ENCODE results near the gene RNF7.
"Not testable (repeated sequence)": the region's sequence is repeated elsewhere in the genome, so short reads cannot be mapped to it uniquely, and the experiment has no call there.

The RNF7 gene

DNA sequence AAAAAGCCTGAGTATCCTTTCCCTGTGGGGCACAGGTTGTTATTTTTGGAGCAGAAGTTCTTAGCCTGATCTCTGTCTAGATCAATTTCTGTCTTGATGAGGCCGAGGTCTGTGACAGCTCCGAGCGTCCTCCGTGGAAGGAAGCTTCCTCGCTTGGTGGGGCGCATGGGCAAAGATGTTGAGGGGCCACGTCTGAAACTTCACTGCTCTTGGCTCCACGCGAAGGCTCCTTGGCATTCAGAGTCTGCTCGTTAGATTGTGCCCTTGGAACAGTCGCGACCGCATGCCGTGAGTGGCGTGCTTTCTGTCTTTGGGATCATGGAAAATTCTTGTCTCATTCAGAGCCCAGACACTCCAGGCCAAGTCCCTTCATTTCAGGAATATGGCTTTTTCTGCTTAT lies 38.8 kb downstream of the RNF7 start:
- Histone ChIP-seq H3K36me3 (ENCODE audit: control insufficient read depth, insufficient read depth, low read length) (no peaks in the 10 kb centered on the region), H3K4me1 (ENCODE audit: control insufficient read depth, insufficient read depth, low read length) (no peaks in the 10 kb centered on the region), H3K9me3 (ENCODE audit: control insufficient read depth, low read length) (no peaks in the 10 kb centered on the region), H3K27ac (ENCODE audit: insufficient read depth, low read depth, low read length, poor library complexity, severe bottlenecking) (no peak overlapping the region), H3K27me3 (ENCODE audit: control insufficient read depth, insufficient read depth, low read length, poor library complexity, severe bottlenecking) (no peaks in the 10 kb centered on the region), H3K4me3 (ENCODE audit: insufficient read depth, low read depth, low read length) (no peak overlapping the region)
- WGBS, 2 experiments: 93 to 95% methylated on average over 15 of the region's 15 CpGs

GRCh38 chr3:141777957-141778813 lies 40.1 kb downstream of the RNF7 start:
- Histone ChIP-seq H3K27ac (ENCODE audit: insufficient read depth, low read depth, low read length, poor library complexity, severe bottlenecking) (no peak overlapping the region), H3K4me3 (ENCODE audit: insufficient read depth, low read depth, low read length) (no peak overlapping the region), H3K9me3 (ENCODE audit: control insufficient read depth, low read length) (no peaks in the 10 kb centered on the region), H3K36me3 (ENCODE audit: control insufficient read depth, insufficient read depth, low read length) (no peaks in the 10 kb centered on the region), H3K4me1 (ENCODE audit: control insufficient read depth, insufficient read depth, low read length) (no peaks in the 10 kb centered on the region), H3K27me3 (ENCODE audit: control insufficient read depth, insufficient read depth, low read length, poor library complexity, severe bottlenecking) (no peaks in the 10 kb centered on the region)
- WGBS, 2 experiments: 94 to 95% methylated on average over 42 of the region's 42 CpGs

GRCh38 chr3:141779667-141780066 lies 41.6 kb downstream of the RNF7 start:
- Histone ChIP-seq H3K9me3 (ENCODE audit: control insufficient read depth, low read length) (no peaks in the 10 kb centered on the region), H3K4me1 (ENCODE audit: control insufficient read depth, insufficient read depth, low read length) (no peaks in the 10 kb centered on the region), H3K4me3 (ENCODE audit: insufficient read depth, low read depth, low read length) (no peak overlapping the region), H3K36me3 (ENCODE audit: control insufficient read depth, insufficient read depth, low read length) (no peaks in the 10 kb centered on the region), H3K27me3 (ENCODE audit: control insufficient read depth, insufficient read depth, low read length, poor library complexity, severe bottlenecking) (no peaks in the 10 kb centered on the region), H3K27ac (ENCODE audit: insufficient read depth, low read depth, low read length, poor library complexity, severe bottlenecking) (no peak overlapping the region)
- WGBS, 2 experiments: 94 to 96% methylated on average over 1 of the region's 1 CpG

DNA sequence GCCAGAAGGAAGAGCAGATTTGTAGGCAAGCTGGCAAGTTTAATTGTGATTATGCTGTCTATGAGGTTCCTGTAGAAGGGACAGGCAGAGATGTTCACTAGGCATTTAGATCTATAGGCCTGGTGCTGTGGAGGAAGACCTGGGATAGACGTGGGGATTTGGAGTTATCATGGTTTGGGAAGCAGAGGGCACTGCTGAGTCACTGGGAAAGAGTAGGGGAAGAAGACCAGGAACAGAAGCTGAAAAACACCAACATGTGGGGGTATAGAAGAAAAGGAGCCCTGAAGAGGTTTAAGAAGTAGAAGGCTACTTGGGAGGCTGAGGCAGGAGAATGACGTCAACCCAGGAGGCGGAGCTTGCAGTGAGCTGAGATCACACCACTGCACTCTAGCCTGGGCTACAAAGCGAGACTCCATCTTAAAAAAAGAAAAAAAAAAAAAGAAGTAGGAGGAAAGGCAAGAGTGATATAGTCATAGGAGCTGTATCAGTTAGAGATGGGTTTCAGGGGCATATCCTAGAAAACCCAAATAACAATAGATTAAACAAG lies 44.4 kb downstream of the RNF7 start:
- Histone ChIP-seq H3K36me3 (ENCODE audit: control insufficient read depth, insufficient read depth, low read length) (no peaks in the 10 kb centered on the region), H3K9me3 (ENCODE audit: control insufficient read depth, low read length) (no peaks in the 10 kb centered on the region), H3K4me3 (ENCODE audit: insufficient read depth, low read depth, low read length) (no peak overlapping the region), H3K27me3 (ENCODE audit: control insufficient read depth, insufficient read depth, low read length, poor library complexity, severe bottlenecking) (no peaks in the 10 kb centered on the region), H3K4me1 (ENCODE audit: control insufficient read depth, insufficient read depth, low read length) (no peaks in the 10 kb centered on the region), H3K27ac (ENCODE audit: insufficient read depth, low read depth, low read length, poor library complexity, severe bottlenecking) (no peak overlapping the region)
- 60 to 67% methylated on average over 4 of the region's 4 CpGs for WGBS, 2 experiments

- Histone ChIP-seq H3K27me3 (ENCODE audit: control insufficient read depth, insufficient read depth, low read length, poor library complexity, severe bottlenecking) (no peaks in the 10 kb centered on the region), H3K9me3 (ENCODE audit: control insufficient read depth, low read length) (no peaks in the 10 kb centered on the region), H3K36me3 (ENCODE audit: control insufficient read depth, insufficient read depth, low read length) (no peaks in the 10 kb centered on the region), H3K4me1 (ENCODE audit: control insufficient read depth, insufficient read depth, low read length) (no peaks in the 10 kb centered on the region), H3K4me3 (ENCODE audit: insufficient read depth, low read depth, low read length) (no peak overlapping the region), H3K27ac (ENCODE audit: insufficient read depth, low read depth, low read length, poor library complexity, severe bottlenecking) (no peak overlapping the region)
- 91% methylated on average over 6 of the region's 6 CpGs for WGBS, 2 experiments
These were observed 45.5 kb downstream of the RNF7 start for GRCh38 chr3:141783632-141784031.

DNA sequence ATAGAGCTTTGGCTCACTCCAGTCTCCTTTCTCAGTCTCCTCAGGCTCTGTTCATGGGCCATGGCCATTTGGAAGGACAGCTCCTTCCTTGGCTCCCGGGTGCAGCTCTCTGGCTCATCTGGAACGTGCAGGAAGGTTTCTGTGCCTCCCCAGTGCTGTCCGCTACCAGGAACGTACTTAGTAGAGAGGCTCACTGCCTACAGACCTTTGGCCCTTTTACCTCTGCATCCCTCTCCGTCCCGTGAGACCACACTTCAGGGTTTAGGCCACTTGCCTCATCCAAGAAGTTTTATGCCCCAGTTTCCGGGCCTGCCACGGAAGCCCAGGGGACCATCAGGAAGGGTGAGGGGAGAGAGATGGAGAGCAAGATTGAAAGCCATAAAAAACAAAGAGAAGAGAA lies 46.0 kb downstream of the RNF7 start:
- Histone ChIP-seq H3K27ac (ENCODE audit: insufficient read depth, low read depth, low read length, poor library complexity, severe bottlenecking) (no peak overlapping the region), H3K4me3 (ENCODE audit: insufficient read depth, low read depth, low read length) (no peak overlapping the region), H3K9me3 (ENCODE audit: control insufficient read depth, low read length) (no peaks in the 10 kb centered on the region), H3K4me1 (ENCODE audit: control insufficient read depth, insufficient read depth, low read length) (no peaks in the 10 kb centered on the region), H3K36me3 (ENCODE audit: control insufficient read depth, insufficient read depth, low read length) (no peaks in the 10 kb centered on the region), H3K27me3 (ENCODE audit: control insufficient read depth, insufficient read depth, low read length, poor library complexity, severe bottlenecking) (no peaks in the 10 kb centered on the region)
- WGBS, 2 experiments: 92% methylated on average over 8 of the region's 8 CpGs

- no peaks in the 10 kb centered on the region for H3K4me1 ChIP-seq (ENCODE audit: control insufficient read depth, insufficient read depth, low read length)
- no peaks in the 10 kb centered on the region for H3K9me3 ChIP-seq (ENCODE audit: control insufficient read depth, low read length)
- no peaks in the 10 kb centered on the region for H3K36me3 ChIP-seq (ENCODE audit: control insufficient read depth, insufficient read depth, low read length)
- H3K27me3 ChIP-seq (ENCODE audit: control insufficient read depth, insufficient read depth, low read length, poor library complexity, severe bottlenecking): no peaks in the 10 kb centered on the region
- no peak overlapping the region for H3K4me3 ChIP-seq (ENCODE audit: insufficient read depth, low read depth, low read length)
- 91 to 92% methylated on average over 2 of the region's 2 CpGs for WGBS, 2 experiments
- no peak overlapping the region for H3K27ac ChIP-seq (ENCODE audit: insufficient read depth, low read depth, low read length, poor library complexity, severe bottlenecking)
These were observed 46.4 kb downstream of the RNF7 start for GRCh38 chr3:141784531-141784930.

GRCh38 chr3:141788149-141788548 lies 50.1 kb downstream of the RNF7 start:
- Histone ChIP-seq H3K9me3 (ENCODE audit: control insufficient read depth, low read length) (no peaks in the 10 kb centered on the region), H3K36me3 (ENCODE audit: control insufficient read depth, insufficient read depth, low read length) (no peaks in the 10 kb centered on the region)
- WGBS, 2 experiments: 94 to 97% methylated on average over 4 of the region's 4 CpGs

DNA sequence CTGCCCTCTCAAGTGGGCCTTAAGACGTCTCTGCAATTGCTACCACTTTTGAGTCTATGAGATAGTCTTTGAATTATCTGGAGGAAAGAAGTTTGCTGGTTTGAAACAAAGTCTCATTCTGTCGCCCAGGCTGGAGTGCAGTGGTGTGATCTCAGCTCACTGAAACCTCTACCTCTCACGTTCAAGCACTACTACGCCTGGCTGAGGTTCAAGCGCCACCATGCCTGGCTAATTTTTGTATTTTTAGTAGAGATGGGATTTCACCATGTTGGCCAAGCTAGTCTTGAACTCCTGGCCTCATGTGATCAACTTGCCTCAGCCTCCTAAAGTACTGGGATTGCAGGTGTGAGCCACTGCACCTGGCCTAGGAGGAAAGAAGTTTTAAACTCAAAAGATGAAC lies 50.7 kb downstream of the RNF7 start:
- WGBS, 2 experiments: 89 to 91% methylated on average over 5 of the region's 5 CpGs
- not testable (repeated sequence) for H3K4me1 ChIP-seq (ENCODE audit: control insufficient read depth, insufficient read depth, low read length); H3K4me3 ChIP-seq (ENCODE audit: insufficient read depth, low read depth, low read length); H3K27me3 ChIP-seq (ENCODE audit: control insufficient read depth, insufficient read depth, low read length, poor library complexity, severe bottlenecking); H3K9me3 ChIP-seq (ENCODE audit: control insufficient read depth, low read length); H3K36me3 ChIP-seq (ENCODE audit: control insufficient read depth, insufficient read depth, low read length); H3K27ac ChIP-seq (ENCODE audit: insufficient read depth, low read depth, low read length, poor library complexity, severe bottlenecking)

More at GRCh38 chr3:141788149-141788548, 50.1 kb downstream of the RNF7 start:
- no peak overlapping the region for H3K27ac ChIP-seq (ENCODE audit: insufficient read depth, low read depth, low read length, poor library complexity, severe bottlenecking)
- no peak overlapping the region for H3K4me3 ChIP-seq (ENCODE audit: insufficient read depth, low read depth, low read length)
- H3K27me3 ChIP-seq (ENCODE audit: control insufficient read depth, insufficient read depth, low read length, poor library complexity, severe bottlenecking): no peaks in the 10 kb centered on the region
- no peaks in the 10 kb centered on the region for H3K4me1 ChIP-seq (ENCODE audit: control insufficient read depth, insufficient read depth, low read length)

GRCh38 chr3:141789281-141789680 lies 51.2 kb downstream of the RNF7 start:
- Histone ChIP-seq H3K9me3 (ENCODE audit: control insufficient read depth, low read length) (no peaks in the 10 kb centered on the region), H3K4me1 (ENCODE audit: control insufficient read depth, insufficient read depth, low read length) (no peaks in the 10 kb centered on the region), H3K27me3 (ENCODE audit: control insufficient read depth, insufficient read depth, low read length, poor library complexity, severe bottlenecking) (no peaks in the 10 kb centered on the region), H3K4me3 (ENCODE audit: insufficient read depth, low read depth, low read length) (no peak overlapping the region), H3K27ac (ENCODE audit: insufficient read depth, low read depth, low read length, poor library complexity, severe bottlenecking) (no peak overlapping the region), H3K36me3 (ENCODE audit: control insufficient read depth, insufficient read depth, low read length) (no peaks in the 10 kb centered on the region)
- WGBS, 2 experiments: 93% methylated on average over 7 of the region's 7 CpGs
